ENCODE results near the gene CXADR. TPM values are rescaled to one million over a fixed set of nuclear protein-coding genes. Genes with fewer than 3 reads are reported as not detected.

The CXADR gene
- total RNA-seq, 1 experiment from 2014 or later, result 119 TPM

- TF ChIP-seq MAX (CRISPR knock-in tag; IDR thresholded peaks at IDR 0.05), result no peak
- TF ChIP-seq ZNF121 (CRISPR knock-in tag; IDR thresholded peaks at IDR 0.05), result peak; percentile 36; the same call in 1 of the 2 replicates
- Mint-ChIP-seq H3K9me3 (no peaks in the 10 kb centered on the region; the same call in 1 of the 2 replicates), H3K27ac (no peak overlapping the region), H3K27me3 (ENCODE audit: low read depth) (no peaks in the 10 kb centered on the region), H3K36me3 (no peaks in the 10 kb centered on the region), H3K4me1 (peaks cover 9% of the 10 kb centered on the region), H3K4me3 (no peak overlapping the region)
- POLR2A ChIA-PET, result no interaction called here
- CTCF ChIA-PET, result no interaction called here
- ATAC-seq, result no peak
- no peak for DNase-seq (ENCODE audit: low spot score)
Measured at GRCh38 chr21:17466166-17466565, 46.7 kb upstream of the CXADR start.

GRCh38 chr21:17467392-17467791, 45.5 kb upstream of the CXADR start:
- ATAC-seq (no peak; the same call in 1 of the 2 replicates), DNase-seq (ENCODE audit: low spot score) (no peak)
- Mint-ChIP-seq H3K27ac (no peak overlapping the region; the same call in 1 of the 2 replicates), H3K4me1 (peaks cover 9% of the 10 kb centered on the region), H3K27me3 (ENCODE audit: low read depth) (no peaks in the 10 kb centered on the region), H3K36me3 (no peaks in the 10 kb centered on the region), H3K4me3 (peak overlapping the region; percentile 75), H3K9me3 (no peaks in the 10 kb centered on the region; the same call in 1 of the 2 replicates)
- TF ChIP-seq USF2 (CRISPR knock-in tag; IDR thresholded peaks at IDR 0.05) (peak; percentile 36; the same call in 1 of the 2 replicates), ZBTB21 (CRISPR knock-in tag; IDR thresholded peaks at IDR 0.05; ENCODE audit: borderline replicate concordance) (no peak)
- ChIA-PET CTCF (interaction anchor here (1.4 kb wide), 1 partner anchor 81 kb away, joined by 4 read pairs; no protein-coding TSS in a partner anchor), POLR2A (no interaction called here)

GRCh38 chr21:17467829-17468228, 45.0 kb upstream of the CXADR start:
- TF ChIP-seq GRHL2 (CRISPR knock-in tag; IDR thresholded peaks at IDR 0.05; ENCODE audit: insufficient replicate concordance, severe bottlenecking) (no peak), ERG (CRISPR knock-in tag; IDR thresholded peaks at IDR 0.05) (no peak), ETV6 (CRISPR knock-in tag; IDR thresholded peaks at IDR 0.05) (no peak), TEAD1 (CRISPR knock-in tag; IDR thresholded peaks at IDR 0.05) (no peak), CREB1 (CRISPR knock-in tag; IDR thresholded peaks at IDR 0.05) (no peak), SOX15 (CRISPR knock-in tag; IDR thresholded peaks at IDR 0.05) (no peak), ZNF138 (CRISPR knock-in tag; conservative IDR thresholded peaks at IDR 0.05) (no peak), GABPB1 (CRISPR knock-in tag; IDR thresholded peaks at IDR 0.05) (no peak), ATF1 (CRISPR knock-in tag; IDR thresholded peaks at IDR 0.05) (no peak), CBFB (CRISPR knock-in tag; IDR thresholded peaks at IDR 0.05; ENCODE audit: low read depth) (no peak), ZNF317 (CRISPR knock-in tag; IDR thresholded peaks at IDR 0.05; ENCODE audit: borderline replicate concordance, low read depth) (no peak)
- TF ChIP-seq, protein P1, sequence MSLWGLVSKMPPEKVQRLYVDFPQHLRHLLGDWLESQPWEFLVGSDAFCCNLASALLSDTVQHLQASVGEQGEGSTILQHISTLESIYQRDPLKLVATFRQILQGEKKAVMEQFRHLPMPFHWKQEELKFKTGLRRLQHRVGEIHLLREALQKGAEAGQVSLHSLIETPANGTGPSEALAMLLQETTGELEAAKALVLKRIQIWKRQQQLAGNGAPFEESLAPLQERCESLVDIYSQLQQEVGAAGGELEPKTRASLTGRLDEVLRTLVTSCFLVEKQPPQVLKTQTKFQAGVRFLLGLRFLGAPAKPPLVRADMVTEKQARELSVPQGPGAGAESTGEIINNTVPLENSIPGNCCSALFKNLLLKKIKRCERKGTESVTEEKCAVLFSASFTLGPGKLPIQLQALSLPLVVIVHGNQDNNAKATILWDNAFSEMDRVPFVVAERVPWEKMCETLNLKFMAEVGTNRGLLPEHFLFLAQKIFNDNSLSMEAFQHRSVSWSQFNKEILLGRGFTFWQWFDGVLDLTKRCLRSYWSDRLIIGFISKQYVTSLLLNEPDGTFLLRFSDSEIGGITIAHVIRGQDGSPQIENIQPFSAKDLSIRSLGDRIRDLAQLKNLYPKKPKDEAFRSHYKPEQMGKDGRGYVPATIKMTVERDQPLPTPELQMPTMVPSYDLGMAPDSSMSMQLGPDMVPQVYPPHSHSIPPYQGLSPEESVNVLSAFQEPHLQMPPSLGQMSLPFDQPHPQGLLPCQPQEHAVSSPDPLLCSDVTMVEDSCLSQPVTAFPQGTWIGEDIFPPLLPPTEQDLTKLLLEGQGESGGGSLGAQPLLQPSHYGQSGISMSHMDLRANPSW (CRISPR knock-in tag; conservative IDR thresholded peaks at IDR 0.05; ENCODE audit: low read depth), result no peak
- TF ChIP-seq, protein P2, sequence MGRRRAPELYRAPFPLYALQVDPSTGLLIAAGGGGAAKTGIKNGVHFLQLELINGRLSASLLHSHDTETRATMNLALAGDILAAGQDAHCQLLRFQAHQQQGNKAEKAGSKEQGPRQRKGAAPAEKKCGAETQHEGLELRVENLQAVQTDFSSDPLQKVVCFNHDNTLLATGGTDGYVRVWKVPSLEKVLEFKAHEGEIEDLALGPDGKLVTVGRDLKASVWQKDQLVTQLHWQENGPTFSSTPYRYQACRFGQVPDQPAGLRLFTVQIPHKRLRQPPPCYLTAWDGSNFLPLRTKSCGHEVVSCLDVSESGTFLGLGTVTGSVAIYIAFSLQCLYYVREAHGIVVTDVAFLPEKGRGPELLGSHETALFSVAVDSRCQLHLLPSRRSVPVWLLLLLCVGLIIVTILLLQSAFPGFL (CRISPR knock-in tag; IDR thresholded peaks at IDR 0.05; ENCODE audit: borderline replicate concordance), result no peak
- TF ChIP-seq, protein P3, sequence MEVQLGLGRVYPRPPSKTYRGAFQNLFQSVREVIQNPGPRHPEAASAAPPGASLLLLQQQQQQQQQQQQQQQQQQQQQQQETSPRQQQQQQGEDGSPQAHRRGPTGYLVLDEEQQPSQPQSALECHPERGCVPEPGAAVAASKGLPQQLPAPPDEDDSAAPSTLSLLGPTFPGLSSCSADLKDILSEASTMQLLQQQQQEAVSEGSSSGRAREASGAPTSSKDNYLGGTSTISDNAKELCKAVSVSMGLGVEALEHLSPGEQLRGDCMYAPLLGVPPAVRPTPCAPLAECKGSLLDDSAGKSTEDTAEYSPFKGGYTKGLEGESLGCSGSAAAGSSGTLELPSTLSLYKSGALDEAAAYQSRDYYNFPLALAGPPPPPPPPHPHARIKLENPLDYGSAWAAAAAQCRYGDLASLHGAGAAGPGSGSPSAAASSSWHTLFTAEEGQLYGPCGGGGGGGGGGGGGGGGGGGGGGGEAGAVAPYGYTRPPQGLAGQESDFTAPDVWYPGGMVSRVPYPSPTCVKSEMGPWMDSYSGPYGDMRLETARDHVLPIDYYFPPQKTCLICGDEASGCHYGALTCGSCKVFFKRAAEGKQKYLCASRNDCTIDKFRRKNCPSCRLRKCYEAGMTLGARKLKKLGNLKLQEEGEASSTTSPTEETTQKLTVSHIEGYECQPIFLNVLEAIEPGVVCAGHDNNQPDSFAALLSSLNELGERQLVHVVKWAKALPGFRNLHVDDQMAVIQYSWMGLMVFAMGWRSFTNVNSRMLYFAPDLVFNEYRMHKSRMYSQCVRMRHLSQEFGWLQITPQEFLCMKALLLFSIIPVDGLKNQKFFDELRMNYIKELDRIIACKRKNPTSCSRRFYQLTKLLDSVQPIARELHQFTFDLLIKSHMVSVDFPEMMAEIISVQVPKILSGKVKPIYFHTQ (CRISPR knock-in tag; IDR thresholded peaks at IDR 0.05), result no peak
- TF ChIP-seq, protein P4, sequence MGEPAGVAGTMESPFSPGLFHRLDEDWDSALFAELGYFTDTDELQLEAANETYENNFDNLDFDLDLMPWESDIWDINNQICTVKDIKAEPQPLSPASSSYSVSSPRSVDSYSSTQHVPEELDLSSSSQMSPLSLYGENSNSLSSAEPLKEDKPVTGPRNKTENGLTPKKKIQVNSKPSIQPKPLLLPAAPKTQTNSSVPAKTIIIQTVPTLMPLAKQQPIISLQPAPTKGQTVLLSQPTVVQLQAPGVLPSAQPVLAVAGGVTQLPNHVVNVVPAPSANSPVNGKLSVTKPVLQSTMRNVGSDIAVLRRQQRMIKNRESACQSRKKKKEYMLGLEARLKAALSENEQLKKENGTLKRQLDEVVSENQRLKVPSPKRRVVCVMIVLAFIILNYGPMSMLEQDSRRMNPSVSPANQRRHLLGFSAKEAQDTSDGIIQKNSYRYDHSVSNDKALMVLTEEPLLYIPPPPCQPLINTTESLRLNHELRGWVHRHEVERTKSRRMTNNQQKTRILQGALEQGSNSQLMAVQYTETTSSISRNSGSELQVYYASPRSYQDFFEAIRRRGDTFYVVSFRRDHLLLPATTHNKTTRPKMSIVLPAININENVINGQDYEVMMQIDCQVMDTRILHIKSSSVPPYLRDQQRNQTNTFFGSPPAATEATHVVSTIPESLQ (CRISPR knock-in tag; IDR thresholded peaks at IDR 0.05), result no peak
- ATAC-seq (no peak), DNase-seq (ENCODE audit: low spot score) (no peak)
- POLR2A ChIA-PET, result interaction anchor here (0.7 kb wide), 1 partner anchor 33 kb away, joined by 6 read pairs; no protein-coding TSS in a partner anchor
- Mint-ChIP-seq H3K27me3 (ENCODE audit: low read depth) (no peaks in the 10 kb centered on the region), H3K36me3 (no peaks in the 10 kb centered on the region), H3K4me1 (peaks cover 9% of the 10 kb centered on the region), H3K27ac (no peak overlapping the region), H3K9me3 (no peaks in the 10 kb centered on the region; the same call in 1 of the 2 replicates), H3K4me3 (peak overlapping the region; percentile 75)
- CTCF ChIA-PET, result interaction anchor here (0.8 to 1.4 kb wide), 2 partner anchors 81 to 86 kb away, joined by 3 to 4 read pairs; no protein-coding TSS in a partner anchor

All from WTC11 (cell line).